Sigmoid colon (tissue), 4 donors: ENCODE measurements around the gene EBF4.

Experiments used
- EP300 ChIP-seq, 4 donors: sonication (generic); formaldehyde crosslinking; IDR thresholded peaks; one replicate each; pipeline ENCODE4 v1.6.1; 2017; ENCODE audit warnings: antibody characterized with exemption in 4 of 4
- POLR2A ChIP-seq, 2 donors: fragments of 450-650 bp; IDR thresholded peaks; one replicate each; pipeline ENCODE4 v1.6.1; 2016; ENCODE audit warnings: antibody characterized with exemption in 2 of 2, mild to moderate bottlenecking in 2 of 2, moderate library complexity in 2 of 2
- TF ChIP-seq, protein P1 (sequence below), 4 experiments: fragments of 450-650 bp in 3 of 4; fragments of 200-600 bp in 1 of 4; IDR thresholded peaks; one replicate each; pipeline ENCODE4 v1.5.1; 2016 to 2019; ENCODE audit warnings: antibody characterized with exemption in 4 of 4, mild to moderate bottlenecking in 3 of 4, moderate library complexity in 2 of 4

- TF ChIP-seq, protein P1, sequence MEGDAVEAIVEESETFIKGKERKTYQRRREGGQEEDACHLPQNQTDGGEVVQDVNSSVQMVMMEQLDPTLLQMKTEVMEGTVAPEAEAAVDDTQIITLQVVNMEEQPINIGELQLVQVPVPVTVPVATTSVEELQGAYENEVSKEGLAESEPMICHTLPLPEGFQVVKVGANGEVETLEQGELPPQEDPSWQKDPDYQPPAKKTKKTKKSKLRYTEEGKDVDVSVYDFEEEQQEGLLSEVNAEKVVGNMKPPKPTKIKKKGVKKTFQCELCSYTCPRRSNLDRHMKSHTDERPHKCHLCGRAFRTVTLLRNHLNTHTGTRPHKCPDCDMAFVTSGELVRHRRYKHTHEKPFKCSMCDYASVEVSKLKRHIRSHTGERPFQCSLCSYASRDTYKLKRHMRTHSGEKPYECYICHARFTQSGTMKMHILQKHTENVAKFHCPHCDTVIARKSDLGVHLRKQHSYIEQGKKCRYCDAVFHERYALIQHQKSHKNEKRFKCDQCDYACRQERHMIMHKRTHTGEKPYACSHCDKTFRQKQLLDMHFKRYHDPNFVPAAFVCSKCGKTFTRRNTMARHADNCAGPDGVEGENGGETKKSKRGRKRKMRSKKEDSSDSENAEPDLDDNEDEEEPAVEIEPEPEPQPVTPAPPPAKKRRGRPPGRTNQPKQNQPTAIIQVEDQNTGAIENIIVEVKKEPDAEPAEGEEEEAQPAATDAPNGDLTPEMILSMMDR (IDR thresholded peaks at IDR 0.05): no peak
- TF ChIP-seq EP300 (IDR thresholded peaks at IDR 0.05): no peak
- no peak for TF ChIP-seq POLR2A (IDR thresholded peaks at IDR 0.05)
Measured at GRCh38 chr20:2767768-2768631, 75.4 kb downstream of the EBF4 start.
